SK-N-SH treated with all-trans-retinoic acid at 6 μM for 48 hours (cell line): ENCODE data around the gene UBE4B.

Source experiments
- GLIS3 ChIP-seq: fragments of 250-450 bp; sonication (Bioruptor Pico); IDR thresholded peaks from 2 replicates; pipeline ENCODE4 v1.5.0; 2020; ENCODE audit warnings: mild to moderate bottlenecking, moderate library complexity
- OSR1 ChIP-seq: fragments of 250-450 bp; sonication (Bioruptor Pico); IDR thresholded peaks from 2 replicates; pipeline ENCODE4 v1.8.0; 2022; ENCODE audit warnings: moderate library complexity, mild to moderate bottlenecking, inconsistent platforms
- PATZ1 ChIP-seq: fragments of 250-450 bp; sonication (Bioruptor Pico); IDR thresholded peaks from 2 replicates; pipeline ENCODE4 v1.8.0; 2020; ENCODE audit warnings: mild to moderate bottlenecking, moderate library complexity, borderline replicate concordance
- ZFP3 ChIP-seq: fragments of 250-450 bp; sonication (Bioruptor Pico); IDR thresholded peaks from 2 replicates; pipeline ENCODE4 v1.5.0; 2020; ENCODE audit warnings: mild to moderate bottlenecking, moderate library complexity

- TF ChIP-seq PATZ1 (CRISPR knock-in tag) (no peak), ZFP3 (no peak), OSR1 (CRISPR knock-in tag) (no peak), GLIS3 (CRISPR knock-in tag) (no peak)
Observed at GRCh38 chr1:9984253-9984652, 48.5 kb upstream of the UBE4B start.
